IPS-18a (cell line): Measurements from ENCODE around the gene ATP5ME.

Source experiments
- H3K27ac ChIP-seq: one replicate; pipeline ENCODE4 v1.5.1; 2013; ENCODE audit warnings: low read length
- H3K27me3 ChIP-seq: one replicate; pipeline ENCODE4 v1.6.1; 2013; ENCODE audit warnings: mild to moderate bottlenecking, low read length; ENCODE audit not compliant: control insufficient read depth, insufficient read depth
- H3K36me3 ChIP-seq: one replicate; pipeline ENCODE4 v1.6.1; 2013; ENCODE audit warnings: low read depth, low read length; ENCODE audit not compliant: control insufficient read depth
- H3K4me1 ChIP-seq: one replicate; pipeline ENCODE4 v1.6.1; 2013; ENCODE audit warnings: low read depth, low read length; ENCODE audit not compliant: control insufficient read depth
- H3K4me3 ChIP-seq: one replicate; pipeline ENCODE4 v1.5.1; 2013; ENCODE audit warnings: low read length
- H3K9ac ChIP-seq: one replicate; pipeline ENCODE4 v1.6.1; 2013; ENCODE audit warnings: mild to moderate bottlenecking, low read length, moderate library complexity
- H3K9me3 ChIP-seq: one replicate; pipeline ENCODE4 v1.6.1; 2013; ENCODE audit warnings: low read depth, low read length; ENCODE audit not compliant: control insufficient read depth

The ATP5ME gene

GRCh38 chr4:654503-654845, 19.6 kb downstream of the ATP5ME start:
- Histone ChIP-seq H3K9ac (no peak overlapping the region), H3K27ac (no peak overlapping the region), H3K9me3 (no peaks in the 10 kb centered on the region), H3K4me3 (no peak overlapping the region), H3K27me3 (no peaks in the 10 kb centered on the region), H3K4me1 (no peaks in the 10 kb centered on the region), H3K36me3 (no peaks in the 10 kb centered on the region)

GRCh38 chr4:653831-654502, 20.1 kb downstream of the ATP5ME start:
- H3K27ac ChIP-seq, result no peak overlapping the region
- H3K4me1 ChIP-seq, result no peaks in the 10 kb centered on the region
- no peak overlapping the region for H3K9ac ChIP-seq
- no peaks in the 10 kb centered on the region for H3K36me3 ChIP-seq
- H3K4me3 ChIP-seq, result no peak overlapping the region
- H3K27me3 ChIP-seq, result no peaks in the 10 kb centered on the region
- no peaks in the 10 kb centered on the region for H3K9me3 ChIP-seq

GRCh38 chr4:653080-653821, 20.8 kb downstream of the ATP5ME start:
- H3K27me3 ChIP-seq, result no peaks in the 10 kb centered on the region
- no peaks in the 10 kb centered on the region for H3K36me3 ChIP-seq
- no peak overlapping the region for H3K27ac ChIP-seq
- H3K4me1 ChIP-seq, result peaks cover 3% of the 10 kb centered on the region
- no peaks in the 10 kb centered on the region for H3K9me3 ChIP-seq
- H3K4me3 ChIP-seq, result no peak overlapping the region
- no peak overlapping the region for H3K9ac ChIP-seq

GRCh38 chr4:651884-652642, 22.0 kb downstream of the ATP5ME start:
- Histone ChIP-seq H3K9me3 (no peaks in the 10 kb centered on the region), H3K27me3 (no peaks in the 10 kb centered on the region), H3K4me3 (no peak overlapping the region), H3K36me3 (no peaks in the 10 kb centered on the region), H3K9ac (no peak overlapping the region), H3K4me1 (peaks cover 3% of the 10 kb centered on the region), H3K27ac (no peak overlapping the region)

- no peak overlapping the region for H3K27ac ChIP-seq
- no peaks in the 10 kb centered on the region for H3K27me3 ChIP-seq
- H3K9me3 ChIP-seq, result no peaks in the 10 kb centered on the region
- H3K9ac ChIP-seq, result no peak overlapping the region
- H3K4me1 ChIP-seq, result peaks cover 3% of the 10 kb centered on the region
- no peaks in the 10 kb centered on the region for H3K36me3 ChIP-seq
- no peak overlapping the region for H3K4me3 ChIP-seq
These were observed 22.9 kb downstream of the ATP5ME start for GRCh38 chr4:650951-651883.

GRCh38 chr4:650461-650860, 23.6 kb downstream of the ATP5ME start:
- no peak overlapping the region for H3K9ac ChIP-seq
- no peak overlapping the region for H3K27ac ChIP-seq
- no peaks in the 10 kb centered on the region for H3K9me3 ChIP-seq
- H3K36me3 ChIP-seq, result no peaks in the 10 kb centered on the region
- peaks cover 3% of the 10 kb centered on the region for H3K4me1 ChIP-seq
- H3K4me3 ChIP-seq, result no peak overlapping the region
- no peaks in the 10 kb centered on the region for H3K27me3 ChIP-seq

- Histone ChIP-seq H3K4me1 (peaks cover 3% of the 10 kb centered on the region), H3K9me3 (no peaks in the 10 kb centered on the region), H3K36me3 (no peaks in the 10 kb centered on the region), H3K9ac (no peak overlapping the region), H3K4me3 (no peak overlapping the region), H3K27me3 (no peaks in the 10 kb centered on the region), H3K27ac (no peak overlapping the region)
These were observed 24.2 kb downstream of the ATP5ME start for GRCh38 chr4:649751-650310.

- no peak overlapping the region for H3K9ac ChIP-seq
- H3K4me3 ChIP-seq, result no peak overlapping the region
- no peaks in the 10 kb centered on the region for H3K27me3 ChIP-seq
- H3K9me3 ChIP-seq, result no peaks in the 10 kb centered on the region
- no peak overlapping the region for H3K27ac ChIP-seq
- peaks cover 3% of the 10 kb centered on the region for H3K4me1 ChIP-seq
- H3K36me3 ChIP-seq, result no peaks in the 10 kb centered on the region
These were observed 24.8 kb downstream of the ATP5ME start for GRCh38 chr4:649293-649625.

- Histone ChIP-seq H3K27me3 (no peaks in the 10 kb centered on the region), H3K9me3 (no peaks in the 10 kb centered on the region), H3K9ac (no peak overlapping the region), H3K27ac (no peak overlapping the region), H3K36me3 (no peaks in the 10 kb centered on the region), H3K4me1 (peaks cover 3% of the 10 kb centered on the region), H3K4me3 (no peak overlapping the region)
These were observed 25.3 kb downstream of the ATP5ME start for GRCh38 chr4:648579-649292.

GRCh38 chr4:647481-647880, 26.6 kb downstream of the ATP5ME start:
- Histone ChIP-seq H3K36me3 (no peaks in the 10 kb centered on the region), H3K4me3 (no peak overlapping the region), H3K27ac (no peak overlapping the region), H3K9me3 (no peaks in the 10 kb centered on the region), H3K27me3 (no peaks in the 10 kb centered on the region), H3K9ac (no peak overlapping the region), H3K4me1 (peaks cover 3% of the 10 kb centered on the region)
